Stimulated activated naive CD4-positive, alpha-beta T cell (primary cell): ENCODE data around the gene SSX7.
"Not testable (repeated sequence)": the region's sequence is repeated elsewhere in the genome, so short reads cannot be mapped to it uniquely, and the experiment has no call there.

Source experiments
- DNase-seq, 6 experiments: peaks; one replicate each; lab custom pipeline; 2025; lab: John Stamatoyannopoulos, UW

SSX7 gene

GRCh38 chrX:52654800-52655199 lies at the start of gene SSX7:
TSS of gene SSX7 (minus strand) at chrX:52654900. CDS start at chrX:52653472, 1,428 bp downstream.
- not testable (repeated sequence) for DNase-seq

- DNase-seq = not testable (repeated sequence)
Measured at GRCh38 chrX:52692034-52692433, 37.3 kb upstream of the SSX7 start.

- not testable (repeated sequence) for DNase-seq
Measured at GRCh38 chrX:52662218-52662617, 7.5 kb upstream of the SSX7 start.

- not testable (repeated sequence) for DNase-seq
Measured at GRCh38 chrX:52655475-52655874, 775 bp upstream of the SSX7 start.

- DNase-seq = not testable (repeated sequence)
Measured at GRCh38 chrX:52650676-52651075, 4.0 kb downstream of the SSX7 start.

GRCh38 chrX:52648956-52649355 lies 5.7 kb downstream of the SSX7 start:
- not testable (repeated sequence) for DNase-seq

GRCh38 chrX:52628483-52628882 lies 26.2 kb downstream of the SSX7 start:
- DNase-seq = not testable (repeated sequence)

GRCh38 chrX:52620661-52621060 lies 34.0 kb downstream of the SSX7 start:
- not testable (repeated sequence) for DNase-seq

GRCh38 chrX:52608961-52609360 lies 45.7 kb downstream of the SSX7 start:
- no peak for DNase-seq

- not testable (repeated sequence) for DNase-seq
Measured at GRCh38 chrX:52603151-52603550, 51.5 kb downstream of the SSX7 start.

GRCh38 chrX:52598886-52599285 lies 55.8 kb downstream of the SSX7 start:
- DNase-seq = no peak

GRCh38 chrX:52594658-52595057 lies 60.0 kb downstream of the SSX7 start:
- DNase-seq = no peak
